WI38 (cell line): ENCODE measurements around the gene FNBP1.

ENCODE experiments used
- H3K4me3 ChIP-seq: 2 replicates; pipeline ENCODE4 v1.5.1; 2011; ENCODE audit warnings: low read depth, mild to moderate bottlenecking, control low read depth, low read length
- CTCF ChIP-seq: IDR thresholded peaks from 2 replicates; pipeline ENCODE4 v1.5.1; 2012; ENCODE audit warnings: low read depth, mild to moderate bottlenecking, control low read depth, low read length

Gene FNBP1

GRCh38 chr9:129919277-129919676, 123.7 kb downstream of the FNBP1 start:
- no peak for TF ChIP-seq CTCF
- H3K4me3 ChIP-seq, result no peak overlapping the region

DNA sequence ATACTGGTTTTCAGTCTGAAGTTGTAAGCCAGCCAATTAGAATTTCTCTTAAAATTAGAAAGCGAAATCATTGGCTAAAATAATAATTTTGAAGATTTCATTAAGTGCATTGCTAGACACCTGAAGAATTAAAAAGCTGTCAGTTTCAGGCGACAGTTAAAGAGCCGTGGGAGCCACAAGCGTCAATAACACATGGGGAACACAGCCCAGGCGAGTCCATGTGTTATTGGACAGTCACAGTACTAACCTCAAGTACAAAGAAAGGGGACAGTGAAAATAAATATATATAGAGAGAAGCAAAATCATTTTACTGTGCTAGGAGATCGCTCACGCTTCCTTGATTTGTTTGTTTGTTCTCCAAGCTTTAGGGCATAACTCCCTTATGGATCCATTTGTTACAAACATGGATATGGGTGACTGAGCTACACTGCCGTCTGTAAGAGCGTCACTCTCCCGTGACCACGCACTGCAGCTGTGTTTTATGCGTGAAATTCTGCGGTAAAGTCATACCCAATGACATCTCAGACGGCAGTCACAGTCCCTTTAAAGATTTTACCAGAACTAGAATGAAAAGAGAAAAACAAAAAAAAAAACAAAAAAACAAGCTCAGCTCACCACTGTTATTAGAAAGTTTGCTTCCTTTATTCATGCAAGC, 124.6 kb downstream of the FNBP1 start:
- no peak overlapping the region for H3K4me3 ChIP-seq
- no peak for TF ChIP-seq CTCF

DNA sequence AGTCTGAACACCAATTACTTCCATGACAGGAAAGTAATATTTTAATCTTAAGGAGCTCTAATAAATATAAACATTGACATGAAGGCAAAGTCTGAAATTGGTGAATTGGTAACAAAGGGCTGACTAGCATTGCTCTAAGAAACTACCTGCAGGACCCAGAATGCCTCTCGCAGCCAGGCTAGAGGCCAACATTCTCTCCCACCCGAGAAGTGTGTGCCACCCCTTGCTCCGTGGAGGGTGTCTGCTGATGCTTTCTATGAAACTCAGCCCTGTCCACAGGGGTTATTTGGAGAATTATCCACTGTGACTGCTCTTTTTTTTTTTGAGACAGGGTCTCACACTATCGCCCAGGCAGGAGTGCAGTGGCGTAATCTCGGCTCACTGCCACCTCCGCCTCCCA, 126.3 kb downstream of the FNBP1 start:
- no peak overlapping the region for H3K4me3 ChIP-seq
- no peak for TF ChIP-seq CTCF

DNA sequence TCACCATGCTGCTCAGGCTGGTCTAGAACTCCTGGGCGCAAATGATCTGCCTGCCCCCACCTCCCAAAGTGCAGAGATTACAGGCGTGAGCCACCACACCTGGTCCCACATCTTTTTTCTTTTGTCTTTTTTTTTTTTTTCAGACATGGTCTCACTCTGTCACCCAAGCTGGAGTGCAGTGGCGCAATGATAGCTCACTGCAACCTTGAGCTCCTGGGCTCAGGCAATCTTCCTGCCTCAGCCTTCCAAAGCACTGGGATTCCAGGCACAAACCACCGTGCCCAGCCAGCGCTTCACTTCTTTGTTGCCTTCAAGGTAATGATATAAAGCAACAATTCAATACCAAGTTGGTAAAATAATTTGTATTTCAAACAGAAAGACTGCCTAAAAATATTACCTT, 128.9 kb downstream of the FNBP1 start:
- no peak for TF ChIP-seq CTCF
- no peak overlapping the region for H3K4me3 ChIP-seq

- no peak for TF ChIP-seq CTCF
- H3K4me3 ChIP-seq, result no peak overlapping the region
Observed at GRCh38 chr9:129910628-129911567, 132.1 kb downstream of the FNBP1 start.

GRCh38 chr9:129909851-129910250, 133.1 kb downstream of the FNBP1 start:
- no peak for TF ChIP-seq CTCF
- no peak overlapping the region for H3K4me3 ChIP-seq

DNA sequence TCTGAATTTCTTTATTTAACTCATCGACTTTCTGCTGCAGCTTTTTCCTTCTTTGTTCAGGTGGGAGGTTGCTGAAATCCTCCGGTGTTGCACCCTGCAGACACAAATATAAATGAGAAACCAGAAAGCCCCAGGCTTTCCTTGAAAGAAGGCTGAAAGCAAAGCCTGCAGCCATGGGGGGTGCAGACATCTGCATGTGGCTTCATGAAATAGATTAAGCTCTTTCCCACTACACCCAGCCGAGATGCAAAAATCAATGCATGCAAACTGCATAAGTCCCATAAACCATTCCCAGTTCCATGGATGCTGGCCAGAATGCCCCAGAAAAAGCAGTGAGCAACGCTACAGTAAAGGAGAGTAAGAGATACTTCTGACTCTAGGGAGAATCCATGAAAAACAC, 134.1 kb downstream of the FNBP1 start:
- TF ChIP-seq CTCF, result no peak
- no peak overlapping the region for H3K4me3 ChIP-seq
